ENCODE data around the gene AGBL2.
"Not testable (repeated sequence)": the region's sequence is repeated elsewhere in the genome, so short reads cannot be mapped to it uniquely, and the experiment has no call there.

The AGBL2 gene

GRCh38 chr11:47715082-47715669 is at the start of gene AGBL2:
Gene AGBL2, minus strand, starts transcription at chr11:47715369. Its CDS starts 719 bp downstream, at chr11:47714650.
- Mint-ChIP-seq H3K4me3 (peak within 1 kb of the TSS; percentile 87), H3K36me3 (peaks cover 12% of the 10 kb centered on the region), H3K27ac (peak within 1 kb of the TSS; percentile 92), H3K27me3 (no peaks in the 10 kb centered on the region), H3K9me3 (no peaks in the 10 kb centered on the region), H3K4me1 (peaks cover 15% of the 10 kb centered on the region)
- ATAC-seq: peak; percentile 98

- H3K36me3 Mint-ChIP-seq: peaks cover 46% of the 10 kb centered on the region
- not testable (repeated sequence) for H3K27ac Mint-ChIP-seq, ATAC-seq, H3K9me3 Mint-ChIP-seq, H3K27me3 Mint-ChIP-seq, H3K4me3 Mint-ChIP-seq, H3K4me1 Mint-ChIP-seq
Observed at GRCh38 chr11:47759291-47759690, 44.1 kb upstream of the AGBL2 start.

- H3K4me3 Mint-ChIP-seq: no peak overlapping the region
- ATAC-seq: no peak
- no peak overlapping the region for H3K27ac Mint-ChIP-seq
- peaks cover 60% of the 10 kb centered on the region for H3K36me3 Mint-ChIP-seq
- peaks cover 9% of the 10 kb centered on the region for H3K4me1 Mint-ChIP-seq
- no peaks in the 10 kb centered on the region for H3K27me3 Mint-ChIP-seq
- H3K9me3 Mint-ChIP-seq: no peaks in the 10 kb centered on the region
Observed at GRCh38 chr11:47756208-47756607, 41.0 kb upstream of the AGBL2 start.

DNA sequence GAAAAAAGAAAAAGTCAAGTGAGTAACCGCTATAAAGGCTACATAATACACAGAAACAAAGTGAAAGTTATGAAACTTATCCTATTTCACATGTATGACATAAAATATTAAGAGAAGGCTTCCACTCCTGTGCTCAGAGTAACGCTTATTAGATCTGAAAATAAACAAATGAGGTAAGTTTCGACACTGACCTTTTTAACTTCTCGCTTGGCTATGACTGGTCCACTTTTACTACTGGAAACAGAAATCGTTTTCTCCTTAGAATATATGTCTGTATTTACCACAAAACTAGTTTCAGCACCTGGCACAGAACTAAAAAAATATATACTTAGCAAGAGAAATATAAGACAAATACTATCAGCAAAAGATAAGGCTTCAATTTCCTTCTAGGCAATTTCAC is 35.6 kb upstream of the AGBL2 start:
- H3K9me3 Mint-ChIP-seq: no peaks in the 10 kb centered on the region
- H3K4me3 Mint-ChIP-seq: no peak overlapping the region
- H3K27ac Mint-ChIP-seq: peak overlapping the region; percentile 56
- no peaks in the 10 kb centered on the region for H3K27me3 Mint-ChIP-seq
- ATAC-seq: no peak
- H3K4me1 Mint-ChIP-seq: peaks cover 19% of the 10 kb centered on the region
- H3K36me3 Mint-ChIP-seq: peaks cover 46% of the 10 kb centered on the region

GRCh38 chr11:47742494-47742893 is 27.3 kb upstream of the AGBL2 start:
- not testable (repeated sequence) for ATAC-seq, H3K9me3 Mint-ChIP-seq
- peaks cover 43% of the 10 kb centered on the region for H3K36me3 Mint-ChIP-seq

GRCh38 chr11:47737817-47738216 is 22.6 kb upstream of the AGBL2 start:
- not testable (repeated sequence) for H3K4me3 Mint-ChIP-seq, ATAC-seq, H3K27me3 Mint-ChIP-seq, H3K9me3 Mint-ChIP-seq, H3K27ac Mint-ChIP-seq, H3K4me1 Mint-ChIP-seq
- peaks cover 19% of the 10 kb centered on the region for H3K36me3 Mint-ChIP-seq

More at GRCh38 chr11:47742494-47742893, 27.3 kb upstream of the AGBL2 start:
- not testable (repeated sequence) for H3K4me3 Mint-ChIP-seq, H3K27ac Mint-ChIP-seq, H3K27me3 Mint-ChIP-seq
- H3K4me1 Mint-ChIP-seq: peaks cover 11% of the 10 kb centered on the region

- H3K27ac Mint-ChIP-seq: no peak overlapping the region
- H3K27me3 Mint-ChIP-seq: no peaks in the 10 kb centered on the region
- no peaks in the 10 kb centered on the region for H3K9me3 Mint-ChIP-seq
- ATAC-seq: no peak
- no peak overlapping the region for H3K4me3 Mint-ChIP-seq
- peaks cover 38% of the 10 kb centered on the region for H3K36me3 Mint-ChIP-seq
- H3K4me1 Mint-ChIP-seq: no peaks in the 10 kb centered on the region
Observed at GRCh38 chr11:47732271-47732670, 17.1 kb upstream of the AGBL2 start.

- Mint-ChIP-seq H3K9me3 (no peaks in the 10 kb centered on the region), H3K36me3 (peaks cover 33% of the 10 kb centered on the region), H3K27ac (peak overlapping the region; percentile 30), H3K27me3 (no peaks in the 10 kb centered on the region), H3K4me1 (no peaks in the 10 kb centered on the region), H3K4me3 (no peak overlapping the region)
- ATAC-seq: no peak
Observed at GRCh38 chr11:47731475-47731874, 16.3 kb upstream of the AGBL2 start.

GRCh38 chr11:47726878-47727514 is 11.8 kb upstream of the AGBL2 start:
- H3K9me3 Mint-ChIP-seq: no peaks in the 10 kb centered on the region
- no peak for ATAC-seq
- no peaks in the 10 kb centered on the region for H3K4me1 Mint-ChIP-seq
- H3K27ac Mint-ChIP-seq: no peak overlapping the region
- H3K27me3 Mint-ChIP-seq: no peaks in the 10 kb centered on the region
- H3K36me3 Mint-ChIP-seq: peaks cover 39% of the 10 kb centered on the region
- H3K4me3 Mint-ChIP-seq: no peak overlapping the region

DNA sequence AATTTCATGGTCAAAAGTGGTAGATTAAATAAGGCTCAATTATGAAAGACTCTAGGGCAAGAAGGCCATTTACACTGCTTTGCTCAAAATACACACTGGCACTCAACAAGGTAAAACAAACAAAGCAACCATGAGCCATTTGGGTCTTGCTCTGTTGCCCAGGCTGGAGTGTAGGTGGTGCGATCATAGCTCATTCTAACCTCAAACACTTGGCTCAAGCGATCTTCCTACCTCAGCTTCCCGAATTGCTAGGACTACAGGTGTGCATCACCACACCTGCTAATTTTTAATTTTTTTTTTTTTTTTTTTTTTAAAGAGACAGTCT is 10.9 kb upstream of the AGBL2 start:
- Mint-ChIP-seq H3K27me3 (no peaks in the 10 kb centered on the region), H3K4me1 (no peaks in the 10 kb centered on the region), H3K27ac (no peak overlapping the region), H3K36me3 (peaks cover 36% of the 10 kb centered on the region), H3K9me3 (no peaks in the 10 kb centered on the region), H3K4me3 (no peak overlapping the region)
- no peak for ATAC-seq

- Mint-ChIP-seq H3K4me1 (no peaks in the 10 kb centered on the region), H3K4me3 (no peak overlapping the region), H3K27me3 (no peaks in the 10 kb centered on the region), H3K9me3 (no peaks in the 10 kb centered on the region), H3K27ac (no peak overlapping the region), H3K36me3 (peaks cover 35% of the 10 kb centered on the region)
- ATAC-seq: no peak
Observed at GRCh38 chr11:47725442-47726117, 10.4 kb upstream of the AGBL2 start.

GRCh38 chr11:47724041-47724729 is 9.0 kb upstream of the AGBL2 start:
- no peaks in the 10 kb centered on the region for H3K27me3 Mint-ChIP-seq
- H3K9me3 Mint-ChIP-seq: no peaks in the 10 kb centered on the region
- H3K27ac Mint-ChIP-seq: peak overlapping the region; percentile 17
- H3K4me3 Mint-ChIP-seq: no peak overlapping the region
- H3K36me3 Mint-ChIP-seq: peaks cover 36% of the 10 kb centered on the region
- no peaks in the 10 kb centered on the region for H3K4me1 Mint-ChIP-seq
- ATAC-seq: no peak

DNA sequence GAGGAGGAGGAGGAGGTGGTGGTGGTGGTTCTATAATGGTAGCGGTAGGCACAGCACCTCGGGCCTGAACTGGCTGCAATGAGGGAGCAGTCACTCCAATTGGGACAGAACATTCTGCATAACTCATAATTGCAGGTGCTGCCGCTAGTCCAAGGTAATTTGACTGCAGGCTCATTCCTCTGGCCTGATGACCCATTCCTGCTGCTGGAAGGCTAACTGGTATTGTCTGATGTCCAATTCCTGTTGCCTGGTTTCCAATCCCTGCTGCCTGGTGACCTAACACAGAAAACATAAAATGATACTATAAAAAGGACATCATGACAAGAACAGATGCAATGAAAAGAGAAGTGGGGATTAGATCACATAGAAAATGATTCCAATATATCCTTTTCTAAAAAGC is 7.9 kb upstream of the AGBL2 start:
- no peak for ATAC-seq
- no peak overlapping the region for H3K4me3 Mint-ChIP-seq
- H3K36me3 Mint-ChIP-seq: peaks cover 27% of the 10 kb centered on the region
- no peak overlapping the region for H3K27ac Mint-ChIP-seq
- no peaks in the 10 kb centered on the region for H3K27me3 Mint-ChIP-seq
- no peaks in the 10 kb centered on the region for H3K4me1 Mint-ChIP-seq
- no peaks in the 10 kb centered on the region for H3K9me3 Mint-ChIP-seq

- H3K27ac Mint-ChIP-seq: no peak overlapping the region
Observed at GRCh38 chr11:47720651-47721050, 5.5 kb upstream of the AGBL2 start.

GRCh38 chr11:47716692-47717091 is 1.5 kb upstream of the AGBL2 start:
- Mint-ChIP-seq H3K4me1 (peaks cover 15% of the 10 kb centered on the region), H3K9me3 (no peaks in the 10 kb centered on the region), H3K27ac (no peak overlapping the region), H3K36me3 (peaks cover 16% of the 10 kb centered on the region), H3K4me3 (no peak overlapping the region), H3K27me3 (no peaks in the 10 kb centered on the region)
- no peak for ATAC-seq

More at GRCh38 chr11:47720651-47721050, 5.5 kb upstream of the AGBL2 start:
- Mint-ChIP-seq H3K27me3 (no peaks in the 10 kb centered on the region), H3K4me3 (no peak overlapping the region), H3K4me1 (peaks cover under 1% of the 10 kb centered on the region), H3K36me3 (peaks cover 32% of the 10 kb centered on the region), H3K9me3 (no peaks in the 10 kb centered on the region)
- no peak for ATAC-seq
